HG02981 (cell line): ENCODE results near the gene SEMA4D.
A peak's percentile ranks its signal among the peaks of the same experiment; 100 is the strongest.

Source experiments
- ATAC-seq: cut with Tn5 transposase; IDR thresholded peaks from one replicate; pipeline ENCODE4 v1.9.1; 2021; ENCODE audit warnings: mild to moderate bottlenecking, moderate library complexity; ENCODE audit not compliant: unreplicated experiment

The SEMA4D gene

GRCh38 chr9:89502038-89502601 lies 4.2 kb upstream of the SEMA4D start:
- ATAC-seq: no peak

- ATAC-seq: no peak
Measured at GRCh38 chr9:89501311-89501898, 3.5 kb upstream of the SEMA4D start.

- no peak for ATAC-seq
Measured at GRCh38 chr9:89500008-89500407, 2.1 kb upstream of the SEMA4D start.

GRCh38 chr9:89498852-89499480 lies 1.1 kb upstream of the SEMA4D start:
- ATAC-seq: peak; percentile 42

- no peak for ATAC-seq
Measured at GRCh38 chr9:89497257-89497963, 503 bp downstream of the SEMA4D start.

- no peak for ATAC-seq
Measured at GRCh38 chr9:89496645-89497256, 1.2 kb downstream of the SEMA4D start.

- no peak for ATAC-seq
Measured at GRCh38 chr9:89495824-89496560, 1.9 kb downstream of the SEMA4D start.

GRCh38 chr9:89494199-89494598 lies 3.7 kb downstream of the SEMA4D start:
- no peak for ATAC-seq

GRCh38 chr9:89493671-89494070 lies 4.2 kb downstream of the SEMA4D start:
- ATAC-seq: no peak

GRCh38 chr9:89493181-89493580 lies 4.7 kb downstream of the SEMA4D start:
- ATAC-seq: no peak

GRCh38 chr9:89492586-89492985 lies 5.3 kb downstream of the SEMA4D start:
- ATAC-seq: no peak

- no peak for ATAC-seq
Measured at GRCh38 chr9:89491694-89492093, 6.2 kb downstream of the SEMA4D start.

- ATAC-seq: no peak
Measured at GRCh38 chr9:89489548-89490530, 8.1 kb downstream of the SEMA4D start.

- no peak for ATAC-seq
Measured at GRCh38 chr9:89488936-89489335, 9.0 kb downstream of the SEMA4D start.

- no peak for ATAC-seq
Measured at GRCh38 chr9:89488131-89488530, 9.8 kb downstream of the SEMA4D start.

- no peak for ATAC-seq
Measured at GRCh38 chr9:89486681-89487080, 11.2 kb downstream of the SEMA4D start.

- peak; percentile 51 for ATAC-seq
Measured at GRCh38 chr9:89484475-89485404, 13.2 kb downstream of the SEMA4D start.

- peak; percentile 47 for ATAC-seq
Measured at GRCh38 chr9:89483592-89484474, 14.1 kb downstream of the SEMA4D start.
